ENCODE results near the gene MAGI2. TPM values are rescaled to one million over a fixed set of nuclear protein-coding genes. Genes with fewer than 3 reads are reported as not detected.

Gene MAGI2
- total RNA-seq, 1 donor from 2014 or later, result 5.4 TPM

DNA sequence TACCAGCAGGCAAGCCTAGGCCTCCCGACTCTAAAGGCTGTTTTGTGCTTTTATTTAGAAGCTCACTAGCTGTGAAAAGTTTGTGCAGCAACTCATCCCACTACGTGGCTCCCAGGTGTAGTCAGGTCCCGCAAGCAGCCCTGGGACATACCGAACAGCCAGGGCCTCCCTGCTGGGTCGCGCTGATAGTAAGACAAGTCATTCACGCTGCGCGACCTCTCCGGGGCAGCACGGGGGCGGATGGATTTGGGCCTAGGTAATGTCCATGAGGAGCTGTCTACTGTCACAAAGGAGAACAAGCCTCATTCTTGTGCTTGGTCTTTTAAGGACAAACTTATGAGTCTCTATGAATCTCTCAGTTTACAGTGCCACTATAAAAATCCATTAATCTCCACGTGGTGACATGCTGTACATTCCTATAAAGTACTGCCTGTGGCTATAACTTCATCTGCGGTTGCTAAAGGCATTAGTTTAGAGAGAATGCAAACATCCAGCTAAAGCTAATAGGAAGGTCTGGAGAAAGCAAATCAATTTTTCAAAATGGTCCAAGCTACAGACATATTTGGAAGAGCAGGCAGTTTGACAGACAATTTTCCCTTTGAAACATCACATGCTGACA lies 1108.1 kb downstream of the MAGI2 start:
- Histone ChIP-seq H3K9me3 (ENCODE audit: insufficient read depth, low read depth, low read length) (no peaks in the 10 kb centered on the region), H3K79me2 (ENCODE audit: insufficient read depth, low read length) (no peaks in the 10 kb centered on the region), H3K27ac (ENCODE audit: low read depth, low read length) (no peak overlapping the region), H3K4me3 (ENCODE audit: insufficient read depth, low read depth, low read length) (no peak overlapping the region), H3K36me3 (ENCODE audit: insufficient read depth, low read length) (no peaks in the 10 kb centered on the region), H3K4me1 (ENCODE audit: insufficient read depth, low read length) (no peaks in the 10 kb centered on the region), H3K4me2 (ENCODE audit: low read length) (no peak overlapping the region), H3K9ac (ENCODE audit: low read length) (no peak overlapping the region), H3K27me3 (ENCODE audit: insufficient read depth, low read length) (no peaks in the 10 kb centered on the region), H4K20me1 (ENCODE audit: insufficient read depth, low read length) (no peaks in the 10 kb centered on the region), H2AFZ (ENCODE audit: low read depth, low read length) (no peak overlapping the region)
- H3K27ac Mint-ChIP-seq (ENCODE audit: unreplicated experiment), result no peak overlapping the region
- H3K27me3 Mint-ChIP-seq (ENCODE audit: low read depth, unreplicated experiment), result no peaks in the 10 kb centered on the region
- peaks cover 3% of the 10 kb centered on the region for H3K4me1 Mint-ChIP-seq (ENCODE audit: low read depth, unreplicated experiment)
- no peaks in the 10 kb centered on the region for H3K36me3 Mint-ChIP-seq (ENCODE audit: low read depth, unreplicated experiment)
- no peaks in the 10 kb centered on the region for H3K9me3 Mint-ChIP-seq (ENCODE audit: unreplicated experiment)
- DNase-seq (ENCODE audit: low read depth) (no peak), FAIRE-seq (no peak)
- TF ChIP-seq, protein P1, sequence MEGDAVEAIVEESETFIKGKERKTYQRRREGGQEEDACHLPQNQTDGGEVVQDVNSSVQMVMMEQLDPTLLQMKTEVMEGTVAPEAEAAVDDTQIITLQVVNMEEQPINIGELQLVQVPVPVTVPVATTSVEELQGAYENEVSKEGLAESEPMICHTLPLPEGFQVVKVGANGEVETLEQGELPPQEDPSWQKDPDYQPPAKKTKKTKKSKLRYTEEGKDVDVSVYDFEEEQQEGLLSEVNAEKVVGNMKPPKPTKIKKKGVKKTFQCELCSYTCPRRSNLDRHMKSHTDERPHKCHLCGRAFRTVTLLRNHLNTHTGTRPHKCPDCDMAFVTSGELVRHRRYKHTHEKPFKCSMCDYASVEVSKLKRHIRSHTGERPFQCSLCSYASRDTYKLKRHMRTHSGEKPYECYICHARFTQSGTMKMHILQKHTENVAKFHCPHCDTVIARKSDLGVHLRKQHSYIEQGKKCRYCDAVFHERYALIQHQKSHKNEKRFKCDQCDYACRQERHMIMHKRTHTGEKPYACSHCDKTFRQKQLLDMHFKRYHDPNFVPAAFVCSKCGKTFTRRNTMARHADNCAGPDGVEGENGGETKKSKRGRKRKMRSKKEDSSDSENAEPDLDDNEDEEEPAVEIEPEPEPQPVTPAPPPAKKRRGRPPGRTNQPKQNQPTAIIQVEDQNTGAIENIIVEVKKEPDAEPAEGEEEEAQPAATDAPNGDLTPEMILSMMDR (IDR thresholded peaks at IDR 0.05; ENCODE audit: insufficient read depth, low read depth, low read length), result no peak
- TF ChIP-seq EZH2 (IDR thresholded peaks at IDR 0.05; ENCODE audit: insufficient read depth, low read length), result no peak
- H3K4me3 Mint-ChIP-seq (ENCODE audit: unreplicated experiment), result no peak overlapping the region

DNA sequence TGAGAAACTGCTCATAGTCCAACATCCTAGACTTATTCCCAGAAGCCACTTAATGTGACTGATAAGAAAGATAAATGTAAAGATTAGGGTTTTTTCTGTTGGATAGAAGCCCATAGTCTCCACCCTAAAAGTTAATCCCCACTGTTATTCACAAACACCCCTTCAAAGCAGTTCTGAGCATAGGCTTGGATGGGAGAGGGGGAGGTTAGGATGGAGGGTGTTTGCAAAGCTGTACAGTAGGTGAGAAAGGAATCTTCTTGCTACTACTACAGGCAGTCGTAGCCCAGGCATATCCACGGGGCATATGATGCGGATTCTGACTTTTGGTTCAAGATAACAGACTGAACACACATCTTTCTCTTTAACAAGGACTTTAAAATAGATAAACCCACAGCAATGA lies 1119.0 kb downstream of the MAGI2 start:
- no peaks in the 10 kb centered on the region for H3K4me1 ChIP-seq (ENCODE audit: insufficient read depth, low read length)
- DNase-seq (ENCODE audit: low read depth), result no peak
- H3K9me3 ChIP-seq (ENCODE audit: insufficient read depth, low read depth, low read length), result no peaks in the 10 kb centered on the region
- H3K27ac Mint-ChIP-seq (ENCODE audit: unreplicated experiment), result no peak overlapping the region
- H3K4me3 Mint-ChIP-seq (ENCODE audit: unreplicated experiment), result no peak overlapping the region
- no peaks in the 10 kb centered on the region for H3K36me3 ChIP-seq (ENCODE audit: insufficient read depth, low read length)
- no peaks in the 10 kb centered on the region for H3K36me3 Mint-ChIP-seq (ENCODE audit: low read depth, unreplicated experiment)
- no peaks in the 10 kb centered on the region for H3K9me3 Mint-ChIP-seq (ENCODE audit: unreplicated experiment)
- no peak overlapping the region for H2AFZ ChIP-seq (ENCODE audit: low read depth, low read length)
- no peaks in the 10 kb centered on the region for H3K79me2 ChIP-seq (ENCODE audit: insufficient read depth, low read length)
- H3K4me2 ChIP-seq (ENCODE audit: low read length), result no peak overlapping the region
- no peaks in the 10 kb centered on the region for H3K27me3 ChIP-seq (ENCODE audit: insufficient read depth, low read length)
- no peak for TF ChIP-seq EZH2 (IDR thresholded peaks at IDR 0.05; ENCODE audit: insufficient read depth, low read length)
- no peak for FAIRE-seq
- no peaks in the 10 kb centered on the region for H3K27me3 Mint-ChIP-seq (ENCODE audit: low read depth, unreplicated experiment)
- H3K9ac ChIP-seq (ENCODE audit: low read length), result no peak overlapping the region
- H3K4me3 ChIP-seq (ENCODE audit: insufficient read depth, low read depth, low read length), result no peak overlapping the region
- no peaks in the 10 kb centered on the region for H4K20me1 ChIP-seq (ENCODE audit: insufficient read depth, low read length)
- H3K27ac ChIP-seq (ENCODE audit: low read depth, low read length), result no peak overlapping the region
- H3K4me1 Mint-ChIP-seq (ENCODE audit: low read depth, unreplicated experiment), result peaks cover 4% of the 10 kb centered on the region

GRCh38 chr7:78333530-78334425 lies 1119.7 kb downstream of the MAGI2 start:
- Histone ChIP-seq H3K4me2 (ENCODE audit: low read length) (no peak overlapping the region), H3K36me3 (ENCODE audit: insufficient read depth, low read length) (no peaks in the 10 kb centered on the region), H2AFZ (ENCODE audit: low read depth, low read length) (no peak overlapping the region), H3K9me3 (ENCODE audit: insufficient read depth, low read depth, low read length) (no peaks in the 10 kb centered on the region), H3K27ac (ENCODE audit: low read depth, low read length) (no peak overlapping the region), H3K4me3 (ENCODE audit: insufficient read depth, low read depth, low read length) (no peak overlapping the region), H4K20me1 (ENCODE audit: insufficient read depth, low read length) (no peaks in the 10 kb centered on the region), H3K4me1 (ENCODE audit: insufficient read depth, low read length) (no peaks in the 10 kb centered on the region), H3K27me3 (ENCODE audit: insufficient read depth, low read length) (no peaks in the 10 kb centered on the region), H3K79me2 (ENCODE audit: insufficient read depth, low read length) (no peaks in the 10 kb centered on the region), H3K9ac (ENCODE audit: low read length) (no peak overlapping the region)
- TF ChIP-seq EZH2 (IDR thresholded peaks at IDR 0.05; ENCODE audit: insufficient read depth, low read length), result no peak
- TF ChIP-seq, protein P1 (IDR thresholded peaks at IDR 0.05; ENCODE audit: insufficient read depth, low read depth, low read length), result no peak
- Mint-ChIP-seq H3K27me3 (ENCODE audit: low read depth, unreplicated experiment) (no peaks in the 10 kb centered on the region), H3K9me3 (ENCODE audit: unreplicated experiment) (no peaks in the 10 kb centered on the region), H3K27ac (ENCODE audit: unreplicated experiment) (peak overlapping the region; percentile 6), H3K4me3 (ENCODE audit: unreplicated experiment) (no peak overlapping the region), H3K36me3 (ENCODE audit: low read depth, unreplicated experiment) (no peaks in the 10 kb centered on the region), H3K4me1 (ENCODE audit: low read depth, unreplicated experiment) (peaks cover 4% of the 10 kb centered on the region)
- DNase-seq (ENCODE audit: low read depth) (no peak), FAIRE-seq (no peak)

Data from astrocyte (in vitro differentiated cells and primary cell).